KOPT-K1 (cell line): ENCODE results near the gene ADAM29.
"Not testable (repeated sequence)": the region's sequence is repeated elsewhere in the genome, so short reads cannot be mapped to it uniquely, and the experiment has no call there.

Source experiments
- H3K27ac ChIP-seq: fragments of 200-600 bp; sonication (generic); 2 replicates; pipeline ENCODE4 v1.5.1; 2016; ENCODE audit warnings: antibody characterized with exemption, mild to moderate bottlenecking, low read depth, low read length; ENCODE audit not compliant: poor library complexity, severe bottlenecking
- H3K36me3 ChIP-seq: fragments of 200-600 bp; sonication (generic); 2 replicates; pipeline ENCODE4 v1.5.1; 2017; ENCODE audit warnings: antibody characterized with exemption, mild to moderate bottlenecking, low read length, moderate library complexity; ENCODE audit not compliant: insufficient read depth
- H3K9me3 ChIP-seq: fragments of 200-600 bp; sonication (generic); 2 replicates; pipeline ENCODE4 v1.5.1; 2017; ENCODE audit warnings: antibody characterized with exemption, low read length, mild to moderate bottlenecking; ENCODE audit not compliant: insufficient read depth, poor library complexity, severe bottlenecking

Gene ADAM29

GRCh38 chr4:174999407-174999806 lies 81.2 kb downstream of the ADAM29 start:
- Histone ChIP-seq H3K36me3 (no peaks in the 10 kb centered on the region), H3K27ac (no peak overlapping the region), H3K9me3 (no peaks in the 10 kb centered on the region)

GRCh38 chr4:175017751-175018150 lies 99.6 kb downstream of the ADAM29 start:
- Histone ChIP-seq H3K27ac (no peak overlapping the region), H3K9me3 (no peaks in the 10 kb centered on the region), H3K36me3 (no peaks in the 10 kb centered on the region)

- H3K36me3 ChIP-seq, H3K27ac ChIP-seq, H3K9me3 ChIP-seq: not testable (repeated sequence)
Observed at GRCh38 chr4:175019447-175019846, 101.3 kb downstream of the ADAM29 start.
